ENCODE measurements around the gene TRAPPC8. TPM values are rescaled to one million over a fixed set of nuclear protein-coding genes. Genes with fewer than 3 reads are reported as not detected.

TRAPPC8 gene, protein sequence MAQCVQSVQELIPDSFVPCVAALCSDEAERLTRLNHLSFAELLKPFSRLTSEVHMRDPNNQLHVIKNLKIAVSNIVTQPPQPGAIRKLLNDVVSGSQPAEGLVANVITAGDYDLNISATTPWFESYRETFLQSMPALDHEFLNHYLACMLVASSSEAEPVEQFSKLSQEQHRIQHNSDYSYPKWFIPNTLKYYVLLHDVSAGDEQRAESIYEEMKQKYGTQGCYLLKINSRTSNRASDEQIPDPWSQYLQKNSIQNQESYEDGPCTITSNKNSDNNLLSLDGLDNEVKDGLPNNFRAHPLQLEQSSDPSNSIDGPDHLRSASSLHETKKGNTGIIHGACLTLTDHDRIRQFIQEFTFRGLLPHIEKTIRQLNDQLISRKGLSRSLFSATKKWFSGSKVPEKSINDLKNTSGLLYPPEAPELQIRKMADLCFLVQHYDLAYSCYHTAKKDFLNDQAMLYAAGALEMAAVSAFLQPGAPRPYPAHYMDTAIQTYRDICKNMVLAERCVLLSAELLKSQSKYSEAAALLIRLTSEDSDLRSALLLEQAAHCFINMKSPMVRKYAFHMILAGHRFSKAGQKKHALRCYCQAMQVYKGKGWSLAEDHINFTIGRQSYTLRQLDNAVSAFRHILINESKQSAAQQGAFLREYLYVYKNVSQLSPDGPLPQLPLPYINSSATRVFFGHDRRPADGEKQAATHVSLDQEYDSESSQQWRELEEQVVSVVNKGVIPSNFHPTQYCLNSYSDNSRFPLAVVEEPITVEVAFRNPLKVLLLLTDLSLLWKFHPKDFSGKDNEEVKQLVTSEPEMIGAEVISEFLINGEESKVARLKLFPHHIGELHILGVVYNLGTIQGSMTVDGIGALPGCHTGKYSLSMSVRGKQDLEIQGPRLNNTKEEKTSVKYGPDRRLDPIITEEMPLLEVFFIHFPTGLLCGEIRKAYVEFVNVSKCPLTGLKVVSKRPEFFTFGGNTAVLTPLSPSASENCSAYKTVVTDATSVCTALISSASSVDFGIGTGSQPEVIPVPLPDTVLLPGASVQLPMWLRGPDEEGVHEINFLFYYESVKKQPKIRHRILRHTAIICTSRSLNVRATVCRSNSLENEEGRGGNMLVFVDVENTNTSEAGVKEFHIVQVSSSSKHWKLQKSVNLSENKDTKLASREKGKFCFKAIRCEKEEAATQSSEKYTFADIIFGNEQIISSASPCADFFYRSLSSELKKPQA (N-terminal part only)
- total RNA-seq: 10 to 100 TPM; 40.1 to 42.7 TPM

DNA sequence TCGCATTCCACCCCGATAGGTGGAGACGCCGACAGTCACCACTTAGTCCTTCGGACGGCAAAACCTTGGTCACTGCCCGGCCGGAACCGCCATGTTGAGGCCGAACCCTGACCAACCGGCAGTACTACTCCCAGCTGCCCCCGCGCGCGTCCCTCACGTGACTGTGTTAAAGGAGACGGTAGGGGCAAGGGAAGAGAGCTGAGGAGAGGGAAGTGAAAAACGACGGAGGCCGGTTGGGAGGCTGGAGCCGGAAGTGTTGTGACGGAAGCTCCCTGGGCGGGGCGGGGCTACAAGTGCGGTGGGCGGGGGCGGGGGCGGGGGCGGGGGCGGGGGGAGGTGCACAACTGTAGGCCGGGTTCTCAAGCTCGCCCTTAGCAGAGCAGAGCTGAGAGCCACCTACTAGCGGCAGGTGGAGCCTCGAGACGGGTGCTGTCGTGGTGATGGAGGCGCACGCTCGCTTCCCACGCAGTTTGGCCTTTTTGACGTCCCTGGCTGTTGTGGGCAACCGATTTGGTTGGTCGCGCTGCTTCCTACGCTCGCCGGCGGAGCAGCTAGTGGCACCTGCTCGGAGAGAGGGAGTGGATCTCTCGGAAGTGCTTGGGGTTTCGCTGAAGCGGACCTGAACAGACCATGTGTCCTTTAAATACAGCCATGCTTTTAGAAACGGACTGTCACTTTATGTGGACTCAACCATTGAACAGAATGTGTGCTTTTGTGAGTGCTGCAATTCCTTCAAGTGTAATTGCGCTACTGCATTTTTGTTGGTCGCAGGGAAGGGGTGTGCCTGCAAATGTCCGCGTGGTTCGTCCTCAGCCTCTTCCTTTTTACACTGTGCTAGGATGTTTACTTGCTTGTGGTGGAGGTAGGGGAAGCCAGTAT, at the start of gene TRAPPC8:
TRAPPC8 (minus strand) TSS at position 130 of the 879 bp plus-strand sequence. CDS start 364 bp downstream, outside the sequence.
- Mint-ChIP-seq H3K9me3 (no peaks in the 10 kb centered on the region), H3K4me1 (peaks cover 51% of the 10 kb centered on the region), H3K27ac (peak within 1 kb of the TSS; percentile 98), H3K27me3 (no peaks in the 10 kb centered on the region), H3K36me3 (ENCODE audit: low read depth) (peaks cover 18% of the 10 kb centered on the region), H3K4me3 (peak within 1 kb of the TSS; percentile 100)
- CTCF ChIA-PET: interaction anchor here (0.7 to 4.5 kb wide), 19 partner anchors 8 to 168 kb away, joined by 3 to 56 read pairs (median 5); partner anchors contain the start of gene RNF125
- POLR2A ChIA-PET: interaction anchor here (0.8 to 4.0 kb wide), 20 partner anchors 8 to 194 kb away, joined by 3 to 132 read pairs (median 5); partner anchors contain the start of genes RNF125 and RNF138
- peak; percentile 94 for DNase-seq

DNA sequence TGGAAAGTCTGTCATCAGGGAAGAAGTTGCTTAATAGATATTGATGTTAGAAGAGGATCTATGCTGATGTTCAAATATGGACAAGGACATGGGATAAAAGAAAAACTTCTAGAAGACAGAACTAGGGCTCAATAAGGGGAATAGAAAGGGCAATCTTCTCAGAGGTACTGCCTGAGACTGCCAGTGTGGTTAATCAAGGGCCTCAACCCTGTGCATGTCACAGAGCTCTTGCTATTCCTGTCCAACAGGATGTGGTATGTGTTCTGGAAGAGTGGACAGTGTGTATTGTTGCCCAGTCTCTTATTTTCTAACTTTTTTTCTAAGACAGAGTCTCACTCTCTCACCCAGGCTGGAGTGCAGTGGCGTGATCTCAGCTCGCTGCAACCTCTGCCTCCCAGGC, 47.9 kb upstream of the TRAPPC8 start:
- no peaks in the 10 kb centered on the region for H3K4me1 Mint-ChIP-seq
- H3K4me3 Mint-ChIP-seq: no peak overlapping the region
- H3K27ac Mint-ChIP-seq: no peak overlapping the region
- DNase-seq: no peak
- ChIA-PET POLR2A (no interaction called here), CTCF (no interaction called here)
- H3K36me3 Mint-ChIP-seq (ENCODE audit: low read depth): no peaks in the 10 kb centered on the region
- peaks cover 2% of the 10 kb centered on the region for H3K27me3 Mint-ChIP-seq
- H3K9me3 Mint-ChIP-seq: no peaks in the 10 kb centered on the region

DNA sequence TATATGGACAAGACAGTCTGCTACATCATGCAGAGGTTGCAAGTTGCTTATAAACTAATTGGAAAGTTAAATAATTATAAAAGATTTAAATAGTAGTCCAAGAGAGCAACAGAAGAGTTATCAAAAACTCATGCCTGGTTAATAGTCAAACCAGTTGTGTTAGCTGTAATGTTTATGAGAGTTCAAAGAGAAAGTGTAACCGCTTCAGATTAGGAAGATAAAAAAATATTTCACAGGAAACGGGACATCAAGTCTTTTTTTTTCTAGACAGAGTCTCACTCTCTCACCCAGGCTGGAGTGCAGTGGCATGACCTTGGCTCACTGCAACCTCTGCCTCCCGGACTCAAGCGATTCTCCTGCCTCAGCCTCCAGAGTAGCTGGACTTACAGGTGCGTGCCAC, 41.0 kb upstream of the TRAPPC8 start:
- H3K27ac Mint-ChIP-seq: no peak overlapping the region
- ChIA-PET CTCF (interaction anchor here (0.5 kb wide), 1 partner anchor 63 kb away, joined by 3 read pairs; no protein-coding TSS in a partner anchor), POLR2A (interaction anchor here (1.1 to 1.6 kb wide), 3 partner anchors 35 to 57 kb away, joined by 3 to 7 read pairs (median 4); partner anchors contain the start of gene RNF125)
- H3K4me3 Mint-ChIP-seq: no peak overlapping the region
- H3K9me3 Mint-ChIP-seq: peaks cover 3% of the 10 kb centered on the region
- DNase-seq: no peak
- peaks cover 4% of the 10 kb centered on the region for H3K36me3 Mint-ChIP-seq (ENCODE audit: low read depth)
- peaks cover 12% of the 10 kb centered on the region for H3K4me1 Mint-ChIP-seq
- no peaks in the 10 kb centered on the region for H3K27me3 Mint-ChIP-seq

DNA sequence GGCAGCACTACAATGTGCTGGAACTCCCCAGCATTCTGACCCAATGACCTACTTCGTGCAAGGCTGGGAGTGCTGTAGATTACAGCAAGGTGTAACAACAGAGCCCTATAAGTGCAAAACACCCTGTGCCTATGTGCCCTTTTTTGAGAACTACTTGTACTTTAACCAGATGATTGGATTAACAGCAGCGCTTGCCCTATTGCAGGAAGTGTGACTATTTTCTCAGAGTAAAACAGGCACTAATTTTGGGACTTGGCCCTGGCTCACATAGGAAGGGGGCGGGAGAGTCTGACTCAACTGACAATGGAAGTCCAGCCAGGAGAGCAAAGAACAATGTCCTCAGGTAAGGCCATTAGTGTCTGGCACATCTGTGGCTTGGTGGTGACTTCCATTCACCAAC, 40.1 kb upstream of the TRAPPC8 start:
- Mint-ChIP-seq H3K27ac (no peak overlapping the region), H3K27me3 (no peaks in the 10 kb centered on the region), H3K9me3 (peaks cover 7% of the 10 kb centered on the region), H3K36me3 (ENCODE audit: low read depth) (peaks cover 4% of the 10 kb centered on the region), H3K4me1 (peaks cover 12% of the 10 kb centered on the region), H3K4me3 (no peak overlapping the region)
- CTCF ChIA-PET: no interaction called here
- POLR2A ChIA-PET: interaction anchor here (1.1 kb wide), 1 partner anchor 36 kb away, joined by 4 read pairs; the partner anchor contains the start of gene RNF125
- DNase-seq: no peak

DNA sequence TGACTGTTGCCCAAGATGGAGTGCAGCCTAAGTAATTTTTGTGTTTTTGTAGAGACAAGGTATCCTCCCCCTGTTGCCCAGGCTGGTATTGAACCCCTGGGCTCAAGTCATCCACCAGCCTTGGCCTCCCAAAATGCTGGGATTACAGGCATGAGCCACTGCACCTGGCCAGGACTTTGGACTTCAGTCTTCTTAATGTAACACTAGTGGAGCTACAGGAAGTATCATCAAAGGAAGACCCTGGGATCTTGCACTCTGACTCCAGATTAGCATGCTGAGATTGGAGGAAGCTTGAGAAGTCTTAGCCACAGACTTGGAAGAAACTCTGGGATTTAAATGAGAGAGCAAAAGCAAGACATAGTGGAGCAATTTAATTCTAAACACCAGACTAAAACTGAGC, 37.9 kb upstream of the TRAPPC8 start:
- no peak overlapping the region for H3K4me3 Mint-ChIP-seq
- H3K9me3 Mint-ChIP-seq: peaks cover 11% of the 10 kb centered on the region
- CTCF ChIA-PET: no interaction called here
- no peak for DNase-seq
- peaks cover 4% of the 10 kb centered on the region for H3K36me3 Mint-ChIP-seq (ENCODE audit: low read depth)
- peaks cover 12% of the 10 kb centered on the region for H3K4me1 Mint-ChIP-seq
- H3K27me3 Mint-ChIP-seq: no peaks in the 10 kb centered on the region
- H3K27ac Mint-ChIP-seq: no peak overlapping the region
- POLR2A ChIA-PET: no interaction called here

DNA sequence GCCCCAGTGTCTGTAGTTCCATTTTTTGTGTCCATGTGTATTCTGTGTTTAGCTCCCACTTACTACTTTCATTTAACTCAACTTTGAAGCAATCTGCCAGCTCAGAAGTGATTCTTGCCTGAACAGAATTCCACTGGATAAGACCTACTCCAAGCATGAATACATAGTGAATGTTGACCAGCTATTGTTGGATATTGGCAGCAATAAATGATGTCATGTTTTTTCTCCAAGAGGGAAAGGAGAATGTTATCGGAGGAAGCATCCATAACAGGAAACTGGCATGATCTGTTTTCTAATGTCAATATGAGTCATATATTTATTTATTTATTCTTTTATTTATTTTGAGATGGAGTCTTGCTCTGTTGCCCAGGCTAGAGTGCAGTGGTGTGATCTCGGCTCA, 36.8 kb upstream of the TRAPPC8 start:
- Mint-ChIP-seq H3K9me3 (peaks cover 18% of the 10 kb centered on the region), H3K4me1 (peaks cover 12% of the 10 kb centered on the region), H3K36me3 (ENCODE audit: low read depth) (peaks cover 4% of the 10 kb centered on the region), H3K4me3 (no peak overlapping the region), H3K27ac (no peak overlapping the region), H3K27me3 (no peaks in the 10 kb centered on the region)
- ChIA-PET CTCF (interaction anchor here (0.7 kb wide), 1 partner anchor 92 kb away, joined by 3 read pairs; no protein-coding TSS in a partner anchor), POLR2A (interaction anchor here (1.2 kb wide), 1 partner anchor 39 kb away, joined by 3 read pairs; the partner anchor contains the start of gene RNF125)
- no peak for DNase-seq

DNA sequence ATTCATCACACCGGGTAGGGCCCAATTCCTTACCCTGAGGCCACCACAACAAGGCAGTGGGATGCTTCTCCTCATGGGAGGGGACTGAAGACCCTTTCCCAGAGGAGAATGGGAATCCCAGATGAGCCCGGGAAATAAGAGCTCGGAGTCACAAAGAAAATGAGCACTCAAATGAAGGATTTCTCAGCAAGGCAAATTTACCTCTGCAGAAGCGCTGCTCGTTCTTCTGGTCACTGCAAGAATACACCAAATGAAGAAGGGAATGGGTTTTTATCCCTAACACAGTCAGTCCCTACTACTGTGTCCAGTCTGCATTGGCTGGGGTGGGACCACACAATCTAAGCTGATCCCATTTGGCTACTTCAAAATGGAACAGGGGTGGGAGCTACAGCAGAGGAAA, 35.7 kb upstream of the TRAPPC8 start:
- POLR2A ChIA-PET: no interaction called here
- Mint-ChIP-seq H3K4me3 (no peak overlapping the region), H3K27ac (no peak overlapping the region), H3K36me3 (ENCODE audit: low read depth) (peaks cover 10% of the 10 kb centered on the region), H3K4me1 (peaks cover 6% of the 10 kb centered on the region), H3K9me3 (peaks cover 28% of the 10 kb centered on the region), H3K27me3 (no peaks in the 10 kb centered on the region)
- no peak for DNase-seq
- CTCF ChIA-PET: interaction anchor here (2.2 kb wide), 1 partner anchor 11 kb away, joined by 6 read pairs; no protein-coding TSS in a partner anchor

DNA sequence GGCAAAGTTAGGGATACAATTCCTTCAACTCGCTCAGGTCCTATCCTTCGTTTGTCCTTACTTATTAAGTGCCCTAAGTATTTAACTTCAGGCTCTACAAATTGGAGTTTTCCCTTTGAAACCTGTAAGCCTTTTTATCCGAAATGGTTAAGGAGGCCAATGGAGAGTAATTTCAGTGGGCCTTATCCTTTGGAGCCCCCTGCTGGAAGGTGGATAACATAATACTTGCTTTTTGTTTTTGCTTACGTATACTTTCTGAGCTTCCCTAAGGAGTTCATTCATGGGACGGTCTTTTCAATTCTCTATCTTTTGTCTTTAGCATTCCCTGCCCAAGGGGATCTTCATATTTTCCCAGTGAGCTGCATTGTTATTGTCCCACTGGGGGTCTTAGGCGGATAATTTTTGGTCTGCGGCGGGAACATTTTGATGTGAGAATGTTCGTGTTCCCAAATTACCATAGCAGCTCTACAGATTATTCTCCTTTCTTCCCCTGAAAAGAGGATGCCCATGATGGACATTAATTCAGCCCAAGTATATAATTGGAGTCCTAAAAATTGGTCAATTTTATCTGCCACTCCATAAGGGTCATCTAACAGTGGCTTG, 34.4 kb upstream of the TRAPPC8 start:
- ChIA-PET CTCF (interaction anchor here (0.6 to 2.4 kb wide), 13 partner anchors 9 to 1907 kb away, joined by 3 to 13 read pairs (median 3); partner anchors contain the start of genes RNF125 and TRAPPC8), POLR2A (interaction anchor here (0.9 to 1.6 kb wide), 2 partner anchors 42 to 114 kb away, joined by 3 read pairs; partner anchors contain the start of genes RNF125 and RNF138)
- Mint-ChIP-seq H3K4me1 (no peaks in the 10 kb centered on the region), H3K36me3 (ENCODE audit: low read depth) (peaks cover 10% of the 10 kb centered on the region), H3K27me3 (no peaks in the 10 kb centered on the region), H3K9me3 (peaks cover 31% of the 10 kb centered on the region), H3K4me3 (no peak overlapping the region), H3K27ac (no peak overlapping the region)
- DNase-seq: peak; percentile 25

DNA sequence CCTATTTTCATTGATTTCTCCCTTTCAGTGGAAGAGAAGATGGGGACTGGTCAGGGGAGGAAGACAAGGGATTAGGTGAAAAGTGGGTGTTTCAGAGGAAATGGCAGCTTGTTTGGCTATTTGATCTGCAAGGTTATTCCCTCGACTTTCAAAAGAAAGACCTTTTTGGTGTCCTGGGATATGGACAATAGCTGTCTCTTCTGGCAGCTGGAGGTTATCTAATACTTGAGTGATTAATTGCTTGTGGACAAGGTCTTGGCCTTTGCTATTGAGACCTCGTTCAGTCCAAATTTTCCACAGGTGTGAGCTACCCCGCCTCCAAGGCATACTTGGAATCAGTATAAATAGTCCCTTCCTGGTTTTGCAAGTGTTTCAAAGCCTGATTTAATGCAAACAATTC, 33.3 kb upstream of the TRAPPC8 start:
- no peak for DNase-seq
- Mint-ChIP-seq H3K9me3 (peaks cover 31% of the 10 kb centered on the region), H3K36me3 (ENCODE audit: low read depth) (peaks cover 10% of the 10 kb centered on the region), H3K27ac (no peak overlapping the region), H3K27me3 (no peaks in the 10 kb centered on the region), H3K4me1 (no peaks in the 10 kb centered on the region), H3K4me3 (no peak overlapping the region)
- ChIA-PET POLR2A (interaction anchor here (1.6 kb wide), 1 partner anchor 43 kb away, joined by 3 read pairs; the partner anchor contains the start of gene RNF125), CTCF (interaction anchor here (0.6 to 2.4 kb wide), 6 partner anchors 11 to 156 kb away, joined by 3 to 13 read pairs (median 4); partner anchors contain the start of genes RNF125 and TRAPPC8)

DNA sequence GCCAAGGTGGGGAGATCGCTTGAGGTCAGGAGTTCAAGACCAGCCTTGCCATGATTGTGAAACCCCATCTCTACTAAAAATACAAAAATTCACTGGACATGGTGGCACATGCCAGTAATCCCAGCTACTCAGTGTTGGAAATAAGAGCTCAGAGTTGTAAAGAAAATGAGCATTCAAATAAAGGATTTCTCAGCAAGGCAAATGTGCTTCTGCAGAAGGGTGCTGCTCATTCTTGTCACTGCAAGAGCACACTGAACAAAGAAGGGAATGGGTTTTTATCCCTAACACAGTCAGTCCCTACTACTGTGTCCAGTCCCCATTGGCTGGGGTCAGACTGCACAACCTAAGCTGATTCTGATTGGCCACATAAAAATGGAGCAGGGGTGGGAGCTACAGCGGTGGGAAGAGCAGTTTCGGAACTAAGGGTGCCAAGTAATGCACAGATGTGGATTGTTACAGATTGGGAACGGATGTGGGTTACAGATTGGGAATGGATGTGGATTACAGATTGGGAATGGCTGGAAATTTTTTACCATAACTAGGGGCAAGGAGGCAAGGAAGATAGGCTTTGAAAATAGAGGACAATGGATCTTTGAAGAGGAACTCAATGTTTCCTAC, 31.1 kb upstream of the TRAPPC8 start:
- CTCF ChIA-PET: no interaction called here

DNA sequence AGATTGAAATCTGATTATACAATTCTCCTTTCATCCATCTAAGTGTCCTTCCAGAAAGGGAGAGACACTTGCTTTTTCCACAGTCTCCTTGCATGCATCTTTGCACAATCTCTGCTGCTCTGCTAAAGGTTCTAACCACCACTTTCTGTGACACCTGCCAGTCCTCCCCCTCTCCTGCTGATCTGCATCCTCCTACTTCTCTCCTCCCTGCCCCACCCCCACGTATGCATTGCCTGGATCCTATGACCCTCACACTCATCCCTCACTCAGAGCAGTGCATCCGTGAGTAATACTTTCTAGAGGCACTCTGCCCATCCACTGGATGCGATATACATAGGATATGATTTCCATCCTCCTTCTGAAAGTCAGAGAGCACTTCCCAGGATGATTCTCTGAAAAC, 27.7 kb upstream of the TRAPPC8 start:
- no peak for DNase-seq
- H3K27me3 Mint-ChIP-seq: peaks cover 2% of the 10 kb centered on the region
- CTCF ChIA-PET: no interaction called here
- H3K4me1 Mint-ChIP-seq: no peaks in the 10 kb centered on the region
- no peak overlapping the region for H3K27ac Mint-ChIP-seq
- peaks cover 7% of the 10 kb centered on the region for H3K36me3 Mint-ChIP-seq (ENCODE audit: low read depth)
- H3K9me3 Mint-ChIP-seq: peaks cover 21% of the 10 kb centered on the region
- POLR2A ChIA-PET: no interaction called here
- no peak overlapping the region for H3K4me3 Mint-ChIP-seq

More for the DNA sequence above, 31.1 kb upstream of the TRAPPC8 start:
- Mint-ChIP-seq H3K4me1 (no peaks in the 10 kb centered on the region), H3K4me3 (no peak overlapping the region), H3K9me3 (peaks cover 31% of the 10 kb centered on the region), H3K27me3 (no peaks in the 10 kb centered on the region), H3K36me3 (ENCODE audit: low read depth) (peaks cover 7% of the 10 kb centered on the region), H3K27ac (no peak overlapping the region)
- DNase-seq: no peak
- POLR2A ChIA-PET: interaction anchor here (0.6 kb wide), 1 partner anchor 63 kb away, joined by 4 read pairs; no protein-coding TSS in a partner anchor
